Fibroblast of pulmonary artery (primary cell): Measurements from ENCODE around the gene REX1BD.

ENCODE experiments used
- DNase-seq: peaks from one replicate; pipeline ENCODE4 v3.0.0-alpha.2; 2010; ENCODE audit warnings: low read depth
- H3K4me3 ChIP-seq: replicated peaks from 2 replicates; pipeline ENCODE4 v1.5.1; 2011; ENCODE audit warnings: low read depth, mild to moderate bottlenecking, control low read depth, low read length, moderate library complexity
- TF ChIP-seq, protein P1 (sequence below): IDR thresholded peaks from 2 replicates; pipeline ENCODE4 v1.5.1; 2011; ENCODE audit warnings: mild to moderate bottlenecking, control low read depth, low read length, inconsistent platforms; ENCODE audit errors: missing control alignments

The REX1BD gene

DNA sequence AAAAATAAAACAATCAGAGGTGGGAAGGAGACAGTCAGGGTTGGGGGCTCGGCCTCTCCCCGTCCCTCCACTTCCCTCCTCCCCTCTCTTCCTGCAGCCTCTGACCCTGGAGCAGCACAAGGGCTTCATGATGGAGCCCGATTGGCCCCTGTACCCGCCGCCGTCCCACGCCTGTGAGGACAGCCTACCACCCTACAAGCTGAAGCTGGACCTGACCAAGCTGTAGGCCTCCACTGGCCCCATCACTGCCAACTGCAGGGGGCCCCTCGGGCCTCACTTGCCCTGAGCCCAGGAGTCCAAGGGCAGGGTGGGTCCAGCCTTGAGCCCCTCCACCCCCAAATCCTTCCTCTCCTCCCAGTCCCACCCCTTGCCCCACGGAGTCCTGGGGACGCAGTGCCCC lies 31.7 kb downstream of the REX1BD start:
- no peak for DNase-seq
- H3K4me3 ChIP-seq: no peak overlapping the region
- TF ChIP-seq, protein P1, sequence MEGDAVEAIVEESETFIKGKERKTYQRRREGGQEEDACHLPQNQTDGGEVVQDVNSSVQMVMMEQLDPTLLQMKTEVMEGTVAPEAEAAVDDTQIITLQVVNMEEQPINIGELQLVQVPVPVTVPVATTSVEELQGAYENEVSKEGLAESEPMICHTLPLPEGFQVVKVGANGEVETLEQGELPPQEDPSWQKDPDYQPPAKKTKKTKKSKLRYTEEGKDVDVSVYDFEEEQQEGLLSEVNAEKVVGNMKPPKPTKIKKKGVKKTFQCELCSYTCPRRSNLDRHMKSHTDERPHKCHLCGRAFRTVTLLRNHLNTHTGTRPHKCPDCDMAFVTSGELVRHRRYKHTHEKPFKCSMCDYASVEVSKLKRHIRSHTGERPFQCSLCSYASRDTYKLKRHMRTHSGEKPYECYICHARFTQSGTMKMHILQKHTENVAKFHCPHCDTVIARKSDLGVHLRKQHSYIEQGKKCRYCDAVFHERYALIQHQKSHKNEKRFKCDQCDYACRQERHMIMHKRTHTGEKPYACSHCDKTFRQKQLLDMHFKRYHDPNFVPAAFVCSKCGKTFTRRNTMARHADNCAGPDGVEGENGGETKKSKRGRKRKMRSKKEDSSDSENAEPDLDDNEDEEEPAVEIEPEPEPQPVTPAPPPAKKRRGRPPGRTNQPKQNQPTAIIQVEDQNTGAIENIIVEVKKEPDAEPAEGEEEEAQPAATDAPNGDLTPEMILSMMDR: no peak

GRCh38 chr19:18620902-18621301 lies 32.3 kb downstream of the REX1BD start:
- no peak overlapping the region for H3K4me3 ChIP-seq
- TF ChIP-seq, protein P1: no peak
- no peak for DNase-seq

- no peak overlapping the region for H3K4me3 ChIP-seq
- no peak for DNase-seq
- TF ChIP-seq, protein P1: no peak
Observed at GRCh38 chr19:18626906-18627305, 38.3 kb downstream of the REX1BD start.

- TF ChIP-seq, protein P1: no peak
- DNase-seq: peak; percentile 64
- no peak overlapping the region for H3K4me3 ChIP-seq
Observed at GRCh38 chr19:18629166-18630088, 40.8 kb downstream of the REX1BD start.

- TF ChIP-seq, protein P1: no peak
- no peak for DNase-seq
- no peak overlapping the region for H3K4me3 ChIP-seq
Observed at GRCh38 chr19:18633321-18633720, 44.7 kb downstream of the REX1BD start.

- no peak for DNase-seq
- TF ChIP-seq, protein P1: no peak
- H3K4me3 ChIP-seq: no peak overlapping the region
Observed at GRCh38 chr19:18634612-18635297, 46.2 kb downstream of the REX1BD start.

- H3K4me3 ChIP-seq: no peak overlapping the region
- TF ChIP-seq, protein P1: no peak
- DNase-seq: no peak
Observed at GRCh38 chr19:18635831-18636182, 47.2 kb downstream of the REX1BD start.
